AG09309 (cell line): Measurements from ENCODE around the gene KCNH1.

Experiments used
- DNase-seq: peaks from one replicate; pipeline ENCODE4 v3.0.0-alpha.2; 2010; ENCODE audit warnings: low read depth
- H3K4me3 ChIP-seq: 2 replicates; pipeline ENCODE4 v1.5.1; 2011; ENCODE audit warnings: mild to moderate bottlenecking, low read depth, low read length, moderate library complexity; ENCODE audit not compliant: control insufficient read depth
- TF ChIP-seq, protein P1 (sequence below): IDR thresholded peaks from 2 replicates; pipeline ENCODE4 v1.5.1; 2011; ENCODE audit warnings: mild to moderate bottlenecking, low read depth, low read length, inconsistent platforms; ENCODE audit not compliant: insufficient read depth, control insufficient read depth; ENCODE audit errors: missing control alignments

KCNH1 gene

GRCh38 chr1:210690236-210690635 is 443.7 kb downstream of the KCNH1 start:
- TF ChIP-seq, protein P1, sequence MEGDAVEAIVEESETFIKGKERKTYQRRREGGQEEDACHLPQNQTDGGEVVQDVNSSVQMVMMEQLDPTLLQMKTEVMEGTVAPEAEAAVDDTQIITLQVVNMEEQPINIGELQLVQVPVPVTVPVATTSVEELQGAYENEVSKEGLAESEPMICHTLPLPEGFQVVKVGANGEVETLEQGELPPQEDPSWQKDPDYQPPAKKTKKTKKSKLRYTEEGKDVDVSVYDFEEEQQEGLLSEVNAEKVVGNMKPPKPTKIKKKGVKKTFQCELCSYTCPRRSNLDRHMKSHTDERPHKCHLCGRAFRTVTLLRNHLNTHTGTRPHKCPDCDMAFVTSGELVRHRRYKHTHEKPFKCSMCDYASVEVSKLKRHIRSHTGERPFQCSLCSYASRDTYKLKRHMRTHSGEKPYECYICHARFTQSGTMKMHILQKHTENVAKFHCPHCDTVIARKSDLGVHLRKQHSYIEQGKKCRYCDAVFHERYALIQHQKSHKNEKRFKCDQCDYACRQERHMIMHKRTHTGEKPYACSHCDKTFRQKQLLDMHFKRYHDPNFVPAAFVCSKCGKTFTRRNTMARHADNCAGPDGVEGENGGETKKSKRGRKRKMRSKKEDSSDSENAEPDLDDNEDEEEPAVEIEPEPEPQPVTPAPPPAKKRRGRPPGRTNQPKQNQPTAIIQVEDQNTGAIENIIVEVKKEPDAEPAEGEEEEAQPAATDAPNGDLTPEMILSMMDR, result no peak
- H3K4me3 ChIP-seq, result no peak overlapping the region
- DNase-seq, result no peak

GRCh38 chr1:210689826-210690225 is 444.1 kb downstream of the KCNH1 start:
- DNase-seq, result no peak
- TF ChIP-seq, protein P1, result no peak
- H3K4me3 ChIP-seq, result no peak overlapping the region

DNA sequence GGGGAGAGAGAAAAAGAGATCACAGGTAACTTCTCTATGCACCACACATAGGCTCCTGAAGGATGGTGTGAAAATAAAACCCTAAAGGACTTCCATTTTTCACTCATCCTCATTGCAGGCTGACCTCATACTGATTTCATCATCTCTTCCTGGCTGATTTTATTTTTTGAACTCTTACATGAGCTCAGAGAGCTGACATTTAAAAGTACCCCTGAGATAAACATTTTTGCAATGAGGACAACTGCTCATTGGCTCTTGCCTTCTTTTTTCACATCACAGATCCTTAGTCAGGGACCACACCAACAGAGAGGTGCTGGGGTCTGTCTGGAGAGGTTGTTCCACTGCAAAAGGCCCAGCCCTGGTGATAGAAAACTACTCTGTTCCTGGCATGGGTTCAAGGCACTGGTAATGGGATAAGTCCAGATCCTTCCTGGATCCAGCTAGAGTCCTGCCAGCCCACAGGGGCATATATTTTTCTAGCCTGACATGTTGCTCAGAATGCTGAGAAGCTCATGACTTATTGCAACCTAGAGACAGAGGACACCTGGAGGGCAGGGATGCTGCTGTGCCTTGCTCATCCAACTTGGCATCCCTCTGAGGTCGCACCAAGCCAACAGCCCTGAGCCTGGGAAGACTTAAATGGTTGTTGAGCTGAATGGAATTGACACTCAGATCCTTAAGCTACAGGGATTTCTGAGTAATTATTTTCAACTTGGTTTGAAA is 445.3 kb downstream of the KCNH1 start:
- TF ChIP-seq, protein P1, result no peak
- no peak overlapping the region for H3K4me3 ChIP-seq
- peak; percentile 13 for DNase-seq

- no peak overlapping the region for H3K4me3 ChIP-seq
- TF ChIP-seq, protein P1, result no peak
- peak; percentile 46 for DNase-seq
Measured at GRCh38 chr1:210687582-210688279, 446.2 kb downstream of the KCNH1 start.

- TF ChIP-seq, protein P1, result no peak
- H3K4me3 ChIP-seq, result no peak overlapping the region
- DNase-seq, result no peak
Measured at GRCh38 chr1:210686841-210687240, 447.1 kb downstream of the KCNH1 start.

- no peak for DNase-seq
- H3K4me3 ChIP-seq, result no peak overlapping the region
- TF ChIP-seq, protein P1, result no peak
Measured at GRCh38 chr1:210685295-210685650, 448.7 kb downstream of the KCNH1 start.
